GM18526 (cell line): ENCODE data around the gene LRP8.

Source experiments
- POLR2A ChIP-seq: IDR thresholded peaks from 3 replicates; pipeline ENCODE4 v1.6.1; 2011; ENCODE audit not compliant: insufficient read length; ENCODE audit errors: extremely low read depth

The LRP8 gene

GRCh38 chr1:53296117-53296749 is 31.6 kb downstream of the LRP8 start:
- TF ChIP-seq POLR2A = no peak

- no peak for TF ChIP-seq POLR2A
These were observed 32.1 kb downstream of the LRP8 start for GRCh38 chr1:53295726-53296116.

DNA sequence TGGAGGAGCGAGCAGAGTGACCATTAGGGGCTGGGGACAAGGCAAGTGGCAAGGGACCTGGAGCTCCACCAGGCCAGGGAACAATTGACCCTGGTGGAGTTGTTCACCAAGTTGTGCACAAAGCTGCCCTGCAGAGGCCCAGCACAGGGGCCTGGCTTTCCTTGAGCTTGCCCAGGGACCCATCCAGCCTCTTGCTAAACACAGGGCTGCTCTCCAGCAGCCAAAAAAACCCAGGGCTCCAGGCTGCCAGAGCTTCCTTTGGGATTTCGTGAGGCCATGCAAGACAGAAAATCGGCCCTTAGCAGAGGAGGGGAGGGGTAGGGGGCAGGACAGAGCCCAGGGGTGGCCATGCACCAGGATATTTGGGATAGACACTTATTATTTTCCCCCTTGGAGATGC is 32.6 kb downstream of the LRP8 start:
- TF ChIP-seq POLR2A = no peak

- TF ChIP-seq POLR2A = no peak
These were observed 33.3 kb downstream of the LRP8 start for GRCh38 chr1:53294567-53294966.

DNA sequence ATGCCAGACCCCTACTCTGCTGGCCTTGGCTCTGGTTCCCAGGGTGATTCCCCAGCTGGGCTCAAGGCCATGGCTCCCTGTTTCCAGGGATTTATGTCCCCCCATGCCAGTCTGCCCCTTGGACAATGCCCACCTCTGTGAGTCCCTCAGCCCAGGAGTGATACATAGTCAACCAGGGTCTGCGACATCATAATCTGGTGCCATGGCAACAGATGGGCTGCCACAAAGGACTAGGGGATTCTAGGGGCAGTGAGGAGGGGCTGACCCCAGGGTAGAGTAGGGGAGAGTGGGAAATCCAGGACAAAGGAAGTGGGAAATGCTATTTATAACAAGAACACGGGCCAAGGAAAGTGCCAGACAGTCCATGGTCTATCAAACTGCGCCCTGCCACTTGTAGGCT is 33.8 kb downstream of the LRP8 start:
- no peak for TF ChIP-seq POLR2A

- no peak for TF ChIP-seq POLR2A
These were observed 34.7 kb downstream of the LRP8 start for GRCh38 chr1:53293123-53293522.

GRCh38 chr1:53292690-53293089 is 35.2 kb downstream of the LRP8 start:
- TF ChIP-seq POLR2A = no peak

- no peak for TF ChIP-seq POLR2A
These were observed 36.3 kb downstream of the LRP8 start for GRCh38 chr1:53291574-53291973.

- TF ChIP-seq POLR2A = no peak
These were observed 39.0 kb downstream of the LRP8 start for GRCh38 chr1:53288790-53289429.

DNA sequence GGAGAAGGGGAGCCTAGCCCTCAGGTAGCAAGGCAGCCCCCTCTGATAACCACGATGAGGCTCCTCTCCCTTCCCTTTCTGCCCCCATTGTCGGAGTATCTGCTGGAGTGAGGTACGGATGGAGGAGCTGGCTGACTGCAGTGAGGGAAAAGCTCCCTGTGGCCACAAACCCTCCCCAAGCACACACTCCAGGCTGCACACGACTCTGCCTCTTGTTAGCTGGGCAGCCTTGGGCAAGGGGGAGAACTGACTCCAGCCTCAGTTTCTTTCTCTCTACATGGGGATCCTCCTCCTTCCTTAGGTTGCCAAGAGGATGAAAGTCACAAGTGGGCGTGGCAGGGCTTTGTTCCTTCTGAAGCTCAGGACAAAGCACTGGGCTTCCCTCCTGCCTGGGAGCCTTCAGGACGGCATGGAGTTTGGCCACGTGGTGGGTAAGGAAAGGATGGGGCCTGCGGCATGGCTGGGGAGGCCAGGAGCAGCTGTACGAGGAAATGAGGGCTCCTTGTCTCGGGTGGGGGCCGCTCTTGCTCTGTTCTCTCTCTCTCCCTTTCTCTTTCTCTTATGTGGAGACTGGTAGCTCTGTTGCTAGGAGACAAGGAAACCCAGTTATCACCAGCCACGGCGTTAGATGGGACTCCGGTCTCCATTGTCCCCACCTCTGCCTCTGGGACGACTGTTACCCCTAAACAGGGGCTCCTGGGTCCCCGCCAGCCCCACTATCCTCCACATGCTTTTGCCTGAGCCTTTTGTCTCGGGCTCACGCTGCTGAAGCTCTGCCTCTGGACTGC is 39.7 kb downstream of the LRP8 start:
- no peak for TF ChIP-seq POLR2A

DNA sequence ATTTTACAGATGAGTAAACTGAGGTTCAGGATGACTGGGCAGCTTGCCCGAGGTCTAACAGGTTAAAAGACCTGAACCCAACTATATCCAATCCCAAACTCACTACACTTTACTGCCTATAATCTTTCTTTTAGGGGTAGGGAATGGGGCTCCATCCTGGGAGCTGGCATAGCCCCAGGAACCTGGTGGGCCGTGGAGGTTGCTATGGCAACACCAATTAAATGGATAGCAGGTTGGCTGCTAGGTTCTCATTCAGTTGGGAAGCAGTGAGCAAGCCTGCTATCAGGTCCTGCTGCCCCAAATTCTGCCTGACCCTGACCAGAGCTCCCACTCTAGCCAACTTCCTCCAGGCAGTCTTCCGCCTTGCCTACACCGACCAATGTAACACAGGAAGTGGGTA is 40.9 kb downstream of the LRP8 start:
- TF ChIP-seq POLR2A = no peak

DNA sequence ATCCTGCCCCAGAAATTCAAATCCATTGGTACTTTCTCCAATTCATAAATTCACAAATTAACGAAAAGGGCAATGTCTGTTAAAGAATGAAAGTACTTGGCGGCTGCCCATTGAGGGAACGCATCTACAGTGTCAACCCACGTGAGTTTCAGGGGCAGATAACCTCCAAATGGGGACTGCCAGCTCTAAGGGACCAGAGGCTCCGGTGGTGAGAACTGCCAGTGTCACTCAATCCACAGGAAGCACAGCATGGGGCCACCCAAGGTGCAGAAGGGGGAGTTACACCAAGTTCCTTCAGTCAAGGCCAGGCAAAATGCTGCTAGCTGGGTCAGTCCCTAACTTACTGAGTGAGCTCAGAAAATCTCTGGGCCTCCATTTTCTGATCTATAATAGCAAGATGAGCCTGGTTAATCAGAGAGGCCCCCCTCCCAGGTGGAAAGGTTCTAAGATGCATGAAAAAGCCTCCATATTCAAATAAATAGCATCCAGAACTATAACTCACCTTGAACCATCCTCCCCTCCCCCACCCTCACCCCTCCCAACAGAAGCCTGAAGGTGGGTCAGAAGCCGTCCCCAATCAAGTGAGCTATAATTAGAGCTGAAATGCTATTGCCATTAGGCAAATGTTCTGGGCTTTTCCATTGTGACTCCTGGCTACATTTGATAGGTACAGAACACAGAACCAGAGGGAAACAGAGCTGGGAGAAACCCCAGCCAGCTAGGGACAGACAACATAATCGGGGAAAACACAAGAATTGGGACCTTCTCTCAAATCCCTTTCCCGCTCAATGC is 41.7 kb downstream of the LRP8 start:
- no peak for TF ChIP-seq POLR2A

- TF ChIP-seq POLR2A = no peak
These were observed 42.3 kb downstream of the LRP8 start for GRCh38 chr1:53285546-53285945.

GRCh38 chr1:53284224-53285020 is 43.4 kb downstream of the LRP8 start:
- TF ChIP-seq POLR2A = no peak

- TF ChIP-seq POLR2A = no peak
These were observed 46.7 kb downstream of the LRP8 start for GRCh38 chr1:53281133-53281532.
